NCI-H1092 treated with DMSO at 0.1 percent for 48 hours (cell line): ENCODE data around the gene WWP2.

Experiments
- DNase-seq: peaks from one replicate; lab custom pipeline; 2025; lab: John Stamatoyannopoulos, UW

WWP2 gene

GRCh38 chr16:69927056-69927757 is 165.1 kb downstream of the WWP2 start:
- DNase-seq = no peak

GRCh38 chr16:69928856-69929400 is 166.8 kb downstream of the WWP2 start:
- no peak for DNase-seq

GRCh38 chr16:69929480-69929879 is 167.3 kb downstream of the WWP2 start:
- no peak for DNase-seq

- peak; percentile 39 for DNase-seq
These were observed 168.1 kb downstream of the WWP2 start for GRCh38 chr16:69930117-69930776.

- no peak for DNase-seq
These were observed 169.5 kb downstream of the WWP2 start for GRCh38 chr16:69931631-69932030.

GRCh38 chr16:69932228-69932627 is 170.1 kb downstream of the WWP2 start:
- no peak for DNase-seq

- no peak for DNase-seq
These were observed 170.7 kb downstream of the WWP2 start for GRCh38 chr16:69932691-69933392.

GRCh38 chr16:69934044-69934443 is 171.9 kb downstream of the WWP2 start:
- no peak for DNase-seq

- DNase-seq = no peak
These were observed 172.6 kb downstream of the WWP2 start for GRCh38 chr16:69934751-69935150.

- DNase-seq = no peak
These were observed 173.2 kb downstream of the WWP2 start for GRCh38 chr16:69935278-69935711.

GRCh38 chr16:69935740-69936139 is 173.6 kb downstream of the WWP2 start:
- DNase-seq = no peak

GRCh38 chr16:69936252-69936651 is 174.1 kb downstream of the WWP2 start:
- no peak for DNase-seq

GRCh38 chr16:69936751-69937211 is 174.6 kb downstream of the WWP2 start:
- no peak for DNase-seq

- DNase-seq = no peak
These were observed 175.4 kb downstream of the WWP2 start for GRCh38 chr16:69937465-69937951.

GRCh38 chr16:69938981-69939820 is 177.1 kb downstream of the WWP2 start:
- DNase-seq = no peak

GRCh38 chr16:69939821-69940585 is 177.9 kb downstream of the WWP2 start:
- no peak for DNase-seq

- no peak for DNase-seq
These were observed 178.5 kb downstream of the WWP2 start for GRCh38 chr16:69940676-69941075.

- no peak for DNase-seq
These were observed 179.3 kb downstream of the WWP2 start for GRCh38 chr16:69941251-69942098.

GRCh38 chr16:69942099-69942491 is 180.0 kb downstream of the WWP2 start:
- no peak for DNase-seq

- DNase-seq = no peak
These were observed 180.6 kb downstream of the WWP2 start for GRCh38 chr16:69942627-69943170.
